PFSK-1 (cell line): ENCODE results near the gene PPP2R2C. TPM values are rescaled to one million over a fixed set of nuclear protein-coding genes. Genes with fewer than 3 reads are reported as not detected.

Experiments
- FOXP2 ChIP-seq: optimal IDR thresholded peaks from 2 replicates; pipeline ENCODE3; 2011; ENCODE audit warnings: borderline replicate concordance, control low read depth, inconsistent platforms; ENCODE audit not compliant: insufficient read depth; ENCODE audit errors: extremely low read length, extremely low read depth
- POLR2AphosphoS5 ChIP-seq: IDR thresholded peaks from 2 replicates; pipeline ENCODE4 v1.6.1; 2012; ENCODE audit warnings: low read depth, mild to moderate bottlenecking, control low read depth, low read length, moderate library complexity
- REST ChIP-seq, 2 experiments: IDR thresholded peaks; 2 replicates each; pipeline versions ENCODE4 v1.6.1 to v1.8.0; 2011 to 2012; ENCODE audit warnings: low read depth in 2 of 2, low read length in 2 of 2, control low read depth in 1 of 2, inconsistent platforms in 1 of 2, mild to moderate bottlenecking in 1 of 2, moderate library complexity in 1 of 2; ENCODE audit not compliant: insufficient read depth in 1 of 2
- SIN3A ChIP-seq: IDR thresholded peaks from 2 replicates; pipeline ENCODE4 v1.6.1; 2012; ENCODE audit warnings: mild to moderate bottlenecking, low read length, moderate library complexity, borderline replicate concordance; ENCODE audit not compliant: insufficient read depth
- TAF1 ChIP-seq: IDR thresholded peaks from 2 replicates; pipeline ENCODE4 v1.6.1; 2012; ENCODE audit warnings: low read length, control low read depth, borderline replicate concordance; ENCODE audit not compliant: insufficient read depth
- polyA plus RNA-seq: library from polyadenylated mRNA; unstranded; fragments of >200 nt; gene quantifications from one replicate; pipeline ENCODE4 v1.2.1, GENCODE V29; 2012; ENCODE audit warnings: low read depth, missing spikeins; ENCODE audit not compliant: insufficient read length

Gene PPP2R2C
- polyA plus RNA-seq = not detected

GRCh38 chr4:6472387-6473263, at the start of gene PPP2R2C:
Gene PPP2R2C (minus strand): TSS chr4:6472614. CDS start chr4:6472229, 385 bp downstream.
- TF ChIP-seq SIN3A (no peak), REST (IDR thresholded peaks at IDR 0.05; ENCODE audit: insufficient read depth in 1 of 2, low read depth in 2 of 2, low read length in 2 of 2) (no peak), POLR2AphosphoS5 (no peak), FOXP2 (no peak), TAF1 (no peak)

GRCh38 chr4:6520978-6521377, 48.6 kb upstream of the PPP2R2C start:
- TF ChIP-seq SIN3A = no peak
- TF ChIP-seq REST (IDR thresholded peaks at IDR 0.05; ENCODE audit: insufficient read depth in 1 of 2, low read depth in 2 of 2, low read length in 2 of 2) = no peak
- TF ChIP-seq FOXP2 = no peak
- TF ChIP-seq POLR2AphosphoS5 = no peak
- no peak for TF ChIP-seq TAF1

- TF ChIP-seq SIN3A = no peak
- TF ChIP-seq TAF1 = no peak
- no peak for TF ChIP-seq POLR2AphosphoS5
- TF ChIP-seq REST (IDR thresholded peaks at IDR 0.05; ENCODE audit: insufficient read depth in 1 of 2, low read depth in 2 of 2, low read length in 2 of 2) = no peak
- no peak for TF ChIP-seq FOXP2
Observed at GRCh38 chr4:6520051-6520636, 47.7 kb upstream of the PPP2R2C start.

GRCh38 chr4:6517171-6517570, 44.8 kb upstream of the PPP2R2C start:
- TF ChIP-seq TAF1 = no peak
- TF ChIP-seq REST (IDR thresholded peaks at IDR 0.05; ENCODE audit: insufficient read depth in 1 of 2, low read depth in 2 of 2, low read length in 2 of 2) = no peak
- no peak for TF ChIP-seq POLR2AphosphoS5
- no peak for TF ChIP-seq FOXP2
- no peak for TF ChIP-seq SIN3A
